ENCODE data around the gene ZNF488. TPM values are rescaled to one million over a fixed set of nuclear protein-coding genes. Genes with fewer than 3 reads are reported as not detected.

The ZNF488 gene
- total and polyA plus RNA-seq, 10 of the 15 experiments (the other 5 are each of a cell fraction or from before 2014, with no cell fraction given): not detected

DNA sequence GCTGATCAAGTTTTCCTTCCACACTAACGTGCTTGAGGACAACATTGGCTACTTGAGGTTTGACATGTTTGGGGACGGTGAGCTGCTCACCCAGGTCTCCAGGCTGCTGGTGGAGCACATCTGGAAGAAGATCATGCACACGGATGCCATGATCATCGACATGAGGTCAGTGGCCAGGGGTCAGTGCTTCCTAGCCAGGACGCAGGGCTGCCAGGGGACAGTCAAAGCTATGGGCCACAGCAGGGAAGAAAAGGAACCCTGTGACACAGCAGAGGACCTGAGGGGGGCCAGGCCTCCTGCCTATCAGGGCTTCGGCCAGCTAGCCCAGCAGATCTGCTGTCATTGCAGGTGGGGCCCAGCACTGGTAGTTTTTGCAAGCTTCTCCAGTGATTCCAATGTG lies 30.7 kb downstream of the ZNF488 start:
- no TSS peak for BruUV-seq (replicated peaks)
- ChIA-PET SMC1A (ENCODE audit: uncharacterized antibody, unreplicated experiment) (no interaction called here), RAD21 (ENCODE audit: unreplicated experiment) (no interaction called here), CTCF (no interaction called here), POLR2A (no interaction called here)
- H2AFZ ChIP-seq (ENCODE audit: control insufficient read depth, low read depth, low read length): no peak overlapping the region
- WGBS (ENCODE audit: insufficient coverage, insufficient replicate concordance, low lambda C conversion rate, missing lambda C conversion rate): 22% methylated on average over 6 of the region's 6 CpGs
- H4K20me1 ChIP-seq (ENCODE audit: control insufficient read depth, insufficient read depth): no peaks in the 10 kb centered on the region
- DNase-seq (ENCODE audit: low read depth, low spot score) (no peak), ATAC-seq (no peak), FAIRE-seq (no peak)
- no peak overlapping the region for H3K4me3 ChIP-seq
- no peaks in the 10 kb centered on the region for H3K36me3 ChIP-seq (ENCODE audit: control insufficient read depth in 2 of 2, insufficient read depth in 2 of 2, low read length in 1 of 2)
- no peaks in the 10 kb centered on the region for H3K9me3 ChIP-seq (replicated peaks; ENCODE audit: control insufficient read depth, insufficient read depth, low read length)
- H3K9ac ChIP-seq (ENCODE audit: control insufficient read depth, insufficient read depth, low read length): no peak overlapping the region
- no peaks in the 10 kb centered on the region for H3K4me1 ChIP-seq (ENCODE audit: control insufficient read depth, insufficient read depth, low read length)
- no peak overlapping the region for H3K4me2 ChIP-seq (ENCODE audit: control insufficient read depth, insufficient read depth)
- H3K79me2 ChIP-seq (ENCODE audit: control insufficient read depth, insufficient read depth, low read length): no peaks in the 10 kb centered on the region
- intact Hi-C loops (cut with micrococcal nuclease; ENCODE audit: unreplicated experiment) (no loop called here), in situ Hi-C loops (cut with MboI) (no loop called here)
- H3K27ac ChIP-seq (ENCODE audit: control insufficient read depth, insufficient read depth): no peak overlapping the region
- H3K27me3 ChIP-seq (replicated peaks in 1 of 2; ENCODE audit: control insufficient read depth in 2 of 2, insufficient read depth in 2 of 2, low read length in 1 of 2): no peaks in the 10 kb centered on the region; a peak in 1 of 4 replicates
- no peak for TF ChIP-seq SUPT20H (IDR thresholded peaks at IDR 0.05; ENCODE audit: borderline replicate concordance, control insufficient read depth, low read depth, low read length)
- TF ChIP-seq, protein P1, sequence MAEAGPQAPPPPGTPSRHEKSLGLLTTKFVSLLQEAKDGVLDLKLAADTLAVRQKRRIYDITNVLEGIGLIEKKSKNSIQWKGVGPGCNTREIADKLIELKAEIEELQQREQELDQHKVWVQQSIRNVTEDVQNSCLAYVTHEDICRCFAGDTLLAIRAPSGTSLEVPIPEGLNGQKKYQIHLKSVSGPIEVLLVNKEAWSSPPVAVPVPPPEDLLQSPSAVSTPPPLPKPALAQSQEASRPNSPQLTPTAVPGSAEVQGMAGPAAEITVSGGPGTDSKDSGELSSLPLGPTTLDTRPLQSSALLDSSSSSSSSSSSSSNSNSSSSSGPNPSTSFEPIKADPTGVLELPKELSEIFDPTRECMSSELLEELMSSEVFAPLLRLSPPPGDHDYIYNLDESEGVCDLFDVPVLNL (IDR thresholded peaks at IDR 0.05; ENCODE audit: low read depth, low read length): no peak
- no peak for TF ChIP-seq SMC3 (IDR thresholded peaks at IDR 0.05; ENCODE audit: borderline replicate concordance, low read length)
- TF ChIP-seq IKZF1 (conservative IDR thresholded peaks at IDR 0.05): no peak
- TF ChIP-seq YY1 (IDR thresholded peaks at IDR 0.05; ENCODE audit: low read depth, low read length): no peak
- TF ChIP-seq NFYB (IDR thresholded peaks at IDR 0.05; ENCODE audit: insufficient read depth, low read depth, low read length): no peak
- no peak for TF ChIP-seq BMI1 (IDR thresholded peaks at IDR 0.05; ENCODE audit: borderline replicate concordance)
- no peak for TF ChIP-seq ESRRA (IDR thresholded peaks at IDR 0.05; ENCODE audit: low read length)
- no peak for TF ChIP-seq ZNF384 (IDR thresholded peaks at IDR 0.05; ENCODE audit: borderline replicate concordance, low read depth, low read length)
- no peak for TF ChIP-seq YBX1 (IDR thresholded peaks at IDR 0.05)
- TF ChIP-seq, protein P2, sequence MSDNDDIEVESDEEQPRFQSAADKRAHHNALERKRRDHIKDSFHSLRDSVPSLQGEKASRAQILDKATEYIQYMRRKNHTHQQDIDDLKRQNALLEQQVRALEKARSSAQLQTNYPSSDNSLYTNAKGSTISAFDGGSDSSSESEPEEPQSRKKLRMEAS (IDR thresholded peaks at IDR 0.05; ENCODE audit: low read depth, low read length): no peak
- TF ChIP-seq LARP7 (IDR thresholded peaks at IDR 0.05): no peak
- TF ChIP-seq, protein P3, sequence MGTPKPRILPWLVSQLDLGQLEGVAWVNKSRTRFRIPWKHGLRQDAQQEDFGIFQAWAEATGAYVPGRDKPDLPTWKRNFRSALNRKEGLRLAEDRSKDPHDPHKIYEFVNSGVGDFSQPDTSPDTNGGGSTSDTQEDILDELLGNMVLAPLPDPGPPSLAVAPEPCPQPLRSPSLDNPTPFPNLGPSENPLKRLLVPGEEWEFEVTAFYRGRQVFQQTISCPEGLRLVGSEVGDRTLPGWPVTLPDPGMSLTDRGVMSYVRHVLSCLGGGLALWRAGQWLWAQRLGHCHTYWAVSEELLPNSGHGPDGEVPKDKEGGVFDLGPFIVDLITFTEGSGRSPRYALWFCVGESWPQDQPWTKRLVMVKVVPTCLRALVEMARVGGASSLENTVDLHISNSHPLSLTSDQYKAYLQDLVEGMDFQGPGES (IDR thresholded peaks at IDR 0.05): no peak
- TF ChIP-seq KLF5 (IDR thresholded peaks at IDR 0.05; ENCODE audit: partially characterized antibody): no peak
- TF ChIP-seq DPF2 (IDR thresholded peaks at IDR 0.05): no peak
- no peak for TF ChIP-seq SRF (IDR thresholded peaks at IDR 0.05; ENCODE audit: low read depth in 2 of 2, low read length in 2 of 2)
- no peak for TF ChIP-seq CHD1 (IDR thresholded peaks at IDR 0.05; ENCODE audit: low read depth, low read length)
- TF ChIP-seq NFIC (IDR thresholded peaks at IDR 0.05; ENCODE audit: low read depth, low read length): no peak
- TF ChIP-seq, protein P4, sequence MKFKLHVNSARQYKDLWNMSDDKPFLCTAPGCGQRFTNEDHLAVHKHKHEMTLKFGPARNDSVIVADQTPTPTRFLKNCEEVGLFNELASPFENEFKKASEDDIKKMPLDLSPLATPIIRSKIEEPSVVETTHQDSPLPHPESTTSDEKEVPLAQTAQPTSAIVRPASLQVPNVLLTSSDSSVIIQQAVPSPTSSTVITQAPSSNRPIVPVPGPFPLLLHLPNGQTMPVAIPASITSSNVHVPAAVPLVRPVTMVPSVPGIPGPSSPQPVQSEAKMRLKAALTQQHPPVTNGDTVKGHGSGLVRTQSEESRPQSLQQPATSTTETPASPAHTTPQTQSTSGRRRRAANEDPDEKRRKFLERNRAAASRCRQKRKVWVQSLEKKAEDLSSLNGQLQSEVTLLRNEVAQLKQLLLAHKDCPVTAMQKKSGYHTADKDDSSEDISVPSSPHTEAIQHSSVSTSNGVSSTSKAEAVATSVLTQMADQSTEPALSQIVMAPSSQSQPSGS (IDR thresholded peaks at IDR 0.05; ENCODE audit: low read length): no peak
- TF ChIP-seq SMAD1 (IDR thresholded peaks at IDR 0.05; ENCODE audit: low read depth, partially characterized antibody): no peak
